Prostate gland (tissue), 2 donors: ENCODE data around the gene DLG2.

Source experiments
- CTCF ChIP-seq, 4 experiments: fragments of 200-600 bp in 2 of 4; fragments of 450-650 bp in 2 of 4; sonication (generic) in 2 of 4; IDR thresholded peaks; 1 replicate in 3 of 4; 2 replicates in 1 of 4; pipeline ENCODE4 v1.5.1; 2016 to 2019; ENCODE audit warnings: antibody characterized with exemption in 4 of 4, mild to moderate bottlenecking in 2 of 4, moderate library complexity in 2 of 4
- POLR2A ChIP-seq: fragments of 450-650 bp; IDR thresholded peaks from one replicate; pipeline ENCODE4 v1.6.1; 2016; ENCODE audit warnings: antibody characterized with exemption, mild to moderate bottlenecking
- POLR2AphosphoS5 ChIP-seq: sonication (generic); formaldehyde crosslinking; IDR thresholded peaks from one replicate; pipeline ENCODE4 v1.6.1; 2017; ENCODE audit warnings: antibody characterized with exemption

- TF ChIP-seq POLR2AphosphoS5 (no peak), POLR2A (no peak), CTCF (IDR thresholded peaks at IDR 0.05) (no peak)
These were observed 663.9 kb downstream of the DLG2 start for GRCh38 chr11:84963240-84963639.
